ENCODE data around the gene VSIG10L.

VSIG10L gene

DNA sequence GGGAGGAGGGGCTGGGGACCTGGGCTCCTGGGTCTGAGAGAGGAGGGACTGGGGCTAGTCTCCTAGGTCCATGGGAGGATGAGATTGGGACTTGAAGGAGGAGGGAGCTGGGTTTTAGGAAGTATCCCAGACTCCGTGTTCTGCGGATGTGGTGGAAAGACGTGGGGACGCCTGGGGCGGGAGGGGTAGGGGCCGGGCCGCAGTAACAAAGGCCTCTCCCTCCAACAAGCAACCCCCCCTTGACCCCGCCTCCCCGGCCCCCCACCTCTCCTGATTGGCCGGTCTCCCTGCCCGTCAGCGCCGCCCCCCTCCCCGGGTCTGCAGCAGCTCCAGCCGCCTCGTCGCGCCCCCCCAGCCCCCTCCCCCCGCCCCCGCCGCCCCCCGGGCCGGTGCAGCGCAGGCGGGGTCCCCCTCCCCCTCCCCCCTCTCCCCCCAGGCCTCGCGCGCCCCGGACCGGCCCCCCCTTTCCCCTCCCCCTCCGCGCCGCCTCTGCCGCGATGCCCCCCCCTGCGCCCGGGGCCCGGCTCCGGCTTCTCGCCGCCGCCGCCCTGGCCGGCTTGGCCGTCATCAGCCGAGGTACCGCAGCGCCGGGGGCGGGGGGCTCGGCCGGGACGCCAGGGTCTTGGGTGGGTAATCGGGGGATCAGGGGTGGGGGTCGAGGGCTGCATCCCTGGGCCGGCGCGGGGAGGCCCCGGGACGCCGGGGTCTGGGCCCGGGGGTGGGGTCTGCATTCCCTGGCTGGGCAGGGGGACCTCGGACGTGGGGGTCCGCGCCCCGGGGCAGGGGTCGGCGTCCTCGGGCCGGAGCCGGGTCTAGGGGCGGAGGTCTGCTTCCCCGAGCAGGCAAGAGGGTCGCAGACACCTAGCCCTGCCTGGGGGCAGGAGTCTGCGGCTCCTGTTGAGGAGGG lies 30.3 kb downstream of the VSIG10L start, which contains the start of gene IGLON5:
Gene IGLON5, plus strand, starts transcription at position 294 of the 907 bp plus-strand sequence. Its CDS starts 204 bp downstream, at position 498.
- DNase-seq = no peak

DNA sequence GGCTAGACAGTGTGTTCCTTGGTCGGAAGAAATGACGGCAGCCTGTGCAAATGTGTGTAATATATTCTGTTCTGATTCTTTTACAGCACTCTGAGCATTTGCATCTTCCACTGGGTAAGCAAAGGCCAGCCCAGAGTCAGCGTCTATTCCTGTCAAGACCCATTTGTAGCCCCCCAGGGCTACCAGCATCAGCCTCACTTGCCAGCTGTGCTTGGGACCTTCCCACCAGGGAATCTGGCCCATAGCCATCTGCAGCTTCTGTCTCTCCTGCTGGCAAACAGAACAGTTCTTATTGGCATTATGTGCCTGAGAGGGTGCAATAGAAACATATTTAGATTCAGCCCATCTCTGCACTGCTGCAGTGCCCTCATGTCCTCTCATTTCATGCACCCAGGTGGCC lies 36.5 kb downstream of the VSIG10L start:
- no peak for DNase-seq

DNA sequence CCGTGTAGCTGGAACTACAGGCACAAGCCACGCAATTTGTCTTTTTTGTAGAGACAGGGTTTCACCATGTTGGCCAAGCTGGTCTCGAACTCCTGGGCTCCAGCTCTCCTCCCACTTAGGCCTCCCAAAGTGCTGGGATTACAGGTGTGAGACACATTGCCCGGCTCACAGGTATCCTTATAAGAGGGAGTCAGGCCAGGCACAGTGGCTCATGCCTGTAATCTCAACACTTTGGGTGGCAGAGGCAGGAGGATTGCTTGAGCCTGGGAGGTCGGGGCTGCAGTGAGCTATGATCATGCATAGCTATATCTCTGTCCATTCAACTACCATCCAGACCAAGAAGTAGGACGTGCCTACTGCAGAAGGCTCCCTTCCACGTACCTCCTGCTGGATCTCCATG lies 40.7 kb downstream of the VSIG10L start:
- no peak for DNase-seq

DNA sequence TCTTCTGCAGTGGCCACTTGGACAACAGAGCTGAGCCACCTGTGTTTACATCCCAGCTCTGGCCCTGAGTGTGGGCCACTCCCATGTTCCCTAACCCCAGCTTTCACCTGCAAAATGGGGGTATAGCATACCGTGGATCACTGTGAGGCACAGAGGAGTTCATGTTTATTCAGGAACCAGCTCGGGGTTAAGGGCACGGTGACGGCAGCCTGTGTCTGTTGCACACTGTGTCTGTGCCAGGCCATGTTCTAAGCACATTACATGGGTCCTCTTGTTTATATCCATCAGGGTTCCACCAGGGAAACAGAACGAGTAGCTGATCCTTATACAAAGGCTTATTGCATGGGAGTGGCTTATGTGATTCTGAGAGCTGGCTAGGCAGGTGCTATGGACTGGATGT lies 44.5 kb downstream of the VSIG10L start:
- DNase-seq = no peak

DNA sequence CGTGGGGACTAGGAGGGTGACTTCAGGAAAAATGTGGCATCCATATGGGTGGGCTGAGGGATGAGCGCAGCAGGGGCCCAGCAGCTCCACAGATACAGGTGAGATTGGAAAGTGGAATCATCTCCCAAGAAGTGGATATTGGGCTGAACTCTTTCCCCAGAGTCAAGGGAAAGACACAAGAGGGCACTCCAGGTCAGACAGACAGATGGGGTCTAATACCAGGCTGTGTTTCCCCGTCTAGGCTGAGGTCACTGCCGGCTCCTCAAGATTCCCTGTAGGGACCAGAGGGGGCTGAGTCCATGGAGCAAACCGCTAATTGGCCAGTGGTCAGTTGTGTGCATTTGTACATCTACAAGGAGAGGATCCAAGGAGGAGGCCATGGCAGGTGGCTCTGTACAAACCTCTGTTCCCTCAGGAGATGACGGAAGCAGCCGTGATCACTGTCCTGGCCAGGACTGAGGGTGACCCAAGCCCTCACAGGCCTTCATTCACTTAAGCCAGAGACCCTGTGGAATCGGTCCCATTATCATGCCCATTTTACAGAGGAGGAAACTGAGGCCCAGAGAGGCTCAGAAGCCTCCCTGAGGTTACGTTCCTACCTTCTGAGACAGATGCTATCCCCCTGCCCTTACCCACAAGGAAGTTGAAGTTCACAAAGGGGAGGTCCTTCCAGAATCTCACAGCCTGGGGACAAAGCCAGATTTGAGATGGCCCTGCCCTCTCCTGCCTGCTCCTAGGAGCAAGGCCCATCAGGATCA lies 45.4 kb downstream of the VSIG10L start:
- DNase-seq = no peak

DNA sequence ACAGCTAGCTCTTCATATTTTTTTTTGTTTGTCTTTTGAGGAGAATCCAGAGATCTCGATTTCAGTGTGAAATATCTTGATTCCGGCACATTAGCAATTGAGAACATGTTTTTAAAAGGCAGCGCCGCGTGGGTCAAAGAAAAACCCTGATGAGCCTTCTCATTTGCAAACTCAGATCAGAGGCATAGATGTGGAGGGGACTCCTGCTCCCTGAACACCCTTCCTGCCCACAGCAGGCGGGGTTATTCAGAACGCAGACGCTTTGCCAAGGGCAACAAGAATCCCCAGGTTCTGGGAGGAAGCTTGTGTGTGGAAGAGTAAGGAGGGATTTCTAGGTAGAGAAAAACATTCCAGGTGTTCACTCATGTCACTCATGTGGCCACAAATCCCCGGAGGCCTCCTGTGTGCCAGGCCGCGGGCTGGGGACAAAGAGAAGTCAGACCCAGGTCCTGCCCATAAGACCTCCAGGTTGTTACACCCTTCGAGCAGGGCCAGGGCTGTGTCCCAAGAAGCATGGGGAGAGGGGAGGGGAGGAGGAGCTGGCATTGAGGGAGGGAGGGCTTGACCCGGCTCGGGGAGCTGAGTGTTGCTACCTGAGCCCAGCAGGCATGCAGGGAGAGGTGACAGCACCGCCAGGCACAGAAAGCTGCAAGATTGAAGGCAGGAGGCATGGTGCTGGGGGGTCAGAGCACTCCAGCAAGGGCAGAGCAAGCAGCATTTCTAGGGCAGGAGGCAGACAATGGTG lies 46.4 kb downstream of the VSIG10L start:
- no peak for DNase-seq

DNA sequence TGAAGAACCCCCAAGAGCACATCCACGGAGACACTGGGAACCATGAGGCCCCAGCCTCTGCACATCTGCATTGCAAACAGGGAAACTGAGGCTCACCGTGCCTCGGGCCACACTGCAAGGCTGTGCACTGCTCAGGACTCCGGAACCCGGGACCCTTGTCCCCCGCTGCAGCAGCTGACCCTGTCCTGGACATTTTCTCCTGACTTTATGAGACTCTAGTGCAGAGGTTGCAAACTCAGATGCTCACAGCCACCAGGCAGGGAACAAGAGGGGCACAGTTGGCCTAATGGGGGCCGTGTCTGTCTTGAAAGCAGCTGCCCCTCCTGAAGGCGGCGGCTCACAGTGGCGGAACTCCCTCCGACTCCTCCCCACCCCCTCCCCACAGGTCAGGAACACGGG lies 47.0 kb downstream of the VSIG10L start:
- no peak for DNase-seq

DNA sequence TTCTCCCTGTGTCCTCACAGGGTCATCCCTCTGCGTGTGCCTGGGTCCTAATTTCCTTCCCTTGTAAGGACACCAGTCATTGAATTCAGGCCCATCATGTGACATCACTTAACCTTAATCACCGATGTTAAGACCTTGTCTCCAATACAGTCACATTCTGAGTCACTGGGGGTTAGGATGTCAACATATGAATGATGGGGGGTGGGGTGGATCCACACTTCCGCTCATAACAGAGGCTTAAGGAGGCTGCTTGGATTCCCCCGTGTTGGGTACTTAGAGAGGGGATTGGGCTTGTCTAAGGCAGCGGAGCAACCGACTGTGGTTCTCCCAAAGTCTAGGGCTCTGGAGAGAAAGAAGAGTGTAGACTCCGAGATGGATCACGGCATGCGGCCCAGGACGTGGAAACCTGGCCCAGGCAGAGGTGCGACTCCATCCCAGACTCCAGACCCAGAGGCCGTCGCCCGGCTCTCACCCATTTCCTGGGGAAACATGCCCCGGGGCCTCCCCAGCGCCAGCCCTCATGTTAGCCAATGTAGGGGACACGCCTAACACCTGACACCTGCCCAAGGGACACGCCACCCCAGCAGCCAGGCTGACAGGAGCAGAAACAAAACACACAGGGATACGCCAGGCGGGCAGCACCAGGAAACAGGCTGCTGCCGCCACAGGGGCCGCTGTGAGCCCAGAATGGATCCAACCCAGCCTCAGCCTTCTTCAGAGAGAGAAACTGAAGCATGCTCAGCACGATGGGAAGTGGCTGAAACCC lies 47.5 kb downstream of the VSIG10L start:
- DNase-seq = no peak

DNA sequence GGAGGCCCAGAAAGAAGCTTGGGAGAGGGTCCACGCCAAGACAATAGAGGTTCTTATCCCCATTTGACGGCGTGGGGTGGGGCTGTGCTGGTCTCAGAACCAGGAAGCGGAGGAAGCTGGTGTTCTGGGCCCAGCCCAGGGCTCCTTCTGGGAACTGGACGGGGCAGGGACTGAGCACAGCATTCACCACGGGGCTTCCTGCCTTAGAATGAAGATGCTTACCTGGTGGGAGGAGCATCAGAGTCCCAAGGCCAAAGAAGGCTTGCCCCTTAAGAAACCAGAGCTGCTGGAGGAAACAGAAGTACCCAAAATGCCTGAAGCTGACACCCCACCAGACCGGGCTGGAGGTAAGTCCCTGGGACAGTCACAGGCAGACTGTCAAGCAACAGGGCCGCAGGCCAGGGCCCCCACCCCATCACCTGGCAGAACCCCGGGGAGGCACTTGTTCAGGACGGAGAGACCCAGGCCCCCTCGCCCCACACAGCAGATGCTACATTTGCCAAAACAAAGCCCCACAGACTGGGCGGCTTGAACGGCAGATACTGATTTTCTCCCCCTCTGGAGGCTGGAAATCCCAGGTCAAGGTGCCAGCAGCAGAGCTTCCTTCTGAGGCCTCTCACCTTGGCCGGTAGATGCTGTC lies 48.2 kb downstream of the VSIG10L start:
- DNase-seq = no peak

DNA sequence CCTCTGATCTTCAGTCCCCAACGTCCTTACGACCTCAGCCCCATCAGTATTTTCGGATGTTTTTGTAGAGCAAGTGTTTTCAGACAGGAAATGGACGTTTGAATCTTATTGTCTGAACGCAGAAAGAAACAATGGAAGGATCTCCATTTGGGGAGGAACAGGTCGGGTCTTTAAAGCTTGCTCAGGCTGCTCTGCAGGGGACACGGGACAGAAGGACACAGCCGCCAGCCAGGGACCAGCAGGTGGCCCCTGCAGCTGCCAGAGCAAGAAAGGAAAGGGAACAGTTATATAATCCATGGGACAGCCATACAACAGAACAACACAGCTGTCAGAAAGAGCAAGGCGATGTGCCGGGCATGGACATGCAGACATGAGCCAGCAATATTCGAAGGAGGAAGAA lies 49.0 kb downstream of the VSIG10L start:
- no peak for DNase-seq

DNA sequence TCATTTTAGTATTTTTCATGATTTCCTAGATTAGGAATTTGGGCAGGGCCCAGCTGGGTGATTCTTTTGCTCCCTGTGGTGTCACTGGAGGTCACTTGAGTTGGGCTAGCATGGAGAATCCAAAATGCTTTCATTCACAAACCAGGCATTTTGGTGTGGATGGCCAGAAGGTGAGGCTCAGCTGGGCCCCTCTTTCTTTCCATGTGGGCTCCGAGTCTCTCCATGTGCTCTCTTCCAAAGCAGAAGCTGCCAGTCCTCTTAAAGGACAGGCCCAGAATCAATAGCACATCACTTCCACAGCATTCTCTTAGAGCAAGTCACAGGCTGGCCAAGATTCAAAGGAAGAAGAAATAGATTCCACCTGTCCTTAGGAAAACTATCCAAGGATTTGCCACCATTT lies 52.3 kb downstream of the VSIG10L start:
- no peak for DNase-seq

DNA sequence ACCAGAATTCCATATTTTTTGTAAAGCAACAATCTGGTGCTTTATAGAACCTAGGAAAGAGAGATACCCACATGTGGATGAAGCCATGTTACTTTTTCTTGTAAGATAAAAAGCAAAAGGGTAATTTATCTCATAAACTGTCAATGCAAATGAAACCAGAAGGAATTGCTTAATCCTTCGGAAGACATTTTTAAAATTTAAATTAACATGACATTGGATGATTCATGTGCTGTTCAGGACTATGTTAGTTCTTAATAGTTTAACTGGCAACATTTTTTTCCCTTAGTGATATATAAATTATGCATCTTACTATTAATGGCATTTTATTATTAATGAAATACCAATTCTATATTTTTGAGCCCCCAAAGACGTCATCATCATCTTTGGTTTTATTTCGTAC lies 56.3 kb downstream of the VSIG10L start:
- DNase-seq = no peak

DNA sequence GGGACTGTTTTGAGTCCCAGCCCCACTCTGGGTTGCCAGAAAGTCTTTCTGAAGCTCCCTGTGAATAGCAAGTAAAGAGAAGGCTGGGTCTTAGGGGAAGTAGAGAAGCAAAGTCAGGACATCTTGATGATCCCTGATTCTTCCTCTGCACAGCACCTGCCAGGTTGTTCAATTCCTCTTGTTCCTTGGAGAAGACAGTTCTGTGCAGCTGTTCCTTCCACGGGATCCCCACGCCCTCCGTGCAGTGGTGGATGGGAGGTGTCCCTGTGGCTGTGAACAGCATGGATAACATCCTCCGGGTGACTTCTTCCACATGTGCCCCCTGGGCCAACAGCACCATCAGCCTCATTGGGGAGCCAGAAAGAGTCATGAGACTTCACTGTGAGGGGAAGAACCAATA lies 59.6 kb downstream of the VSIG10L start:
- no peak for DNase-seq
